Measurements from ENCODE around the gene NUPR1. TPM values are rescaled to one million over a fixed set of nuclear protein-coding genes. Genes with fewer than 3 reads are reported as not detected.

NUPR1 gene
- total and polyA plus RNA-seq, 2 of the 13 experiments (the other 11 are each of a cell fraction or from before 2014, with no cell fraction given) = 18.0 to 25.6 TPM

GRCh38 chr16:28526201-28527099 is 12.3 kb downstream of the NUPR1 start (continued):
- no peak for TF ChIP-seq ZNF646 (CRISPR knock-in tag; IDR thresholded peaks at IDR 0.05)
- no peak for TF ChIP-seq ZBTB46 (CRISPR knock-in tag; IDR thresholded peaks at IDR 0.05; ENCODE audit: borderline replicate concordance)
- TF ChIP-seq TOPORS (CRISPR knock-in tag; IDR thresholded peaks at IDR 0.05) = 0 out of 2 replicates have a peak, but pooled peaks have one; percentile 46
- peak; percentile 72; the same call in 1 of the 2 replicates for TF ChIP-seq ZNF543 (CRISPR knock-in tag; IDR thresholded peaks at IDR 0.05)
- TF ChIP-seq ZNF792 (CRISPR knock-in tag; IDR thresholded peaks at IDR 0.05) = peak; percentile 86
- no peak for TF ChIP-seq ZNF496 (CRISPR knock-in tag; IDR thresholded peaks at IDR 0.05; ENCODE audit: insufficient replicate concordance)
- peak; percentile 98 for TF ChIP-seq HDAC2 (CRISPR knock-in tag; IDR thresholded peaks at IDR 0.05)
- no peak for TF ChIP-seq MYNN (CRISPR knock-in tag; IDR thresholded peaks at IDR 0.05; ENCODE audit: low read depth)
- no peak; the same call in 1 of the 2 replicates for TF ChIP-seq ZFP1 (CRISPR knock-in tag; IDR thresholded peaks at IDR 0.05)
- TF ChIP-seq MBNL3 (CRISPR knock-in tag; conservative IDR thresholded peaks at IDR 0.05) = no peak
- peak; percentile 58; the same call in 1 of the 2 replicates for TF ChIP-seq ZNF567 (CRISPR knock-in tag; IDR thresholded peaks at IDR 0.05; ENCODE audit: borderline replicate concordance)
- peak; percentile 90 for TF ChIP-seq KDM3A (CRISPR knock-in tag; IDR thresholded peaks at IDR 0.05; ENCODE audit: low read depth)
- TF ChIP-seq ZNF205 (CRISPR knock-in tag; IDR thresholded peaks at IDR 0.05) = peak; percentile 58; the same call in 1 of the 2 replicates
- TF ChIP-seq ZNF710 (CRISPR knock-in tag; IDR thresholded peaks at IDR 0.05; ENCODE audit: borderline replicate concordance) = peak; percentile 100
- TF ChIP-seq MED1 (CRISPR knock-in tag; IDR thresholded peaks at IDR 0.05) = peak; percentile 95
- no peak for TF ChIP-seq PCBP1 (IDR thresholded peaks at IDR 0.05; ENCODE audit: borderline replicate concordance, low read depth, low read length)
- TF ChIP-seq ZNF615 (CRISPR knock-in tag; IDR thresholded peaks at IDR 0.05; ENCODE audit: borderline replicate concordance) = no peak
- no peak for TF ChIP-seq FIP1L1 (IDR thresholded peaks at IDR 0.05; ENCODE audit: borderline replicate concordance, insufficient read depth, low read depth, low read length)
- TF ChIP-seq YEATS4 (CRISPR knock-in tag; IDR thresholded peaks at IDR 0.05; ENCODE audit: borderline replicate concordance) = peak; percentile 52; the same call in 1 of the 2 replicates
